ENCODE measurements around the gene CPTP.

CPTP gene

DNA sequence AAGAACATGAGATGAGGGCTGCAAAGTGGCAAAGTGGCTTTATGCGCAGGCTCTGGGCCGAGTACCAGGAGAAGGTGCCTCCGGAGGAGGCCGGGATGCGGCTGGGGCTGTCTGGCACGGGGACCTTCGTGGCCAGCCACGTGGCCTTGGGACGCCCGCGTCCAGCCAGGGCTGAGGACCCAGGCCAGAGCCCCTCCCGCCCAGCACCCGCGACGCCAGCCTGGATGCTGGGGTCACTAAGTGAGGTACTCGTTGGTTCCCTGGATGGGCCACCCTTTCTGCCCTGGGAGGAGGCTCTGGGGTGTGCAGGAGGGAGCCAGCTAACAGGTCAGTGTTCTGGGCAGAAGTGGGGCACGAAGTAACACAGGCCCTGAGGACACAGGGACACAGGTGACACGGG lies 31.8 kb upstream of the CPTP start:
- no peaks in the 10 kb centered on the region for H3K27me3 ChIP-seq (ENCODE audit: insufficient read depth, insufficient read length)
- H3K4me3 ChIP-seq (ENCODE audit: insufficient read length, low read depth): no peak overlapping the region
- H3K36me3 ChIP-seq (ENCODE audit: insufficient read depth, insufficient read length, low read length): peaks cover 28% of the 10 kb centered on the region
- H3K9me3 ChIP-seq (ENCODE audit: insufficient read depth, low read length): no peaks in the 10 kb centered on the region
- peaks cover 8% of the 10 kb centered on the region for H3K4me1 ChIP-seq (ENCODE audit: insufficient read depth, insufficient read length)
- H3K9ac ChIP-seq (ENCODE audit: insufficient read length, low read depth): no peak overlapping the region
- TF ChIP-seq YY1 (IDR thresholded peaks at IDR 0.05; ENCODE audit: insufficient read depth, insufficient read length) (no peak), ZNF274 (IDR thresholded peaks at IDR 0.05; ENCODE audit: low read depth, low read length) (no peak), SUZ12 (IDR thresholded peaks at IDR 0.05; ENCODE audit: extremely low read depth, insufficient read depth, insufficient read length) (no peak)
- DNase-seq (ENCODE audit: low read depth, low spot score): no peak

DNA sequence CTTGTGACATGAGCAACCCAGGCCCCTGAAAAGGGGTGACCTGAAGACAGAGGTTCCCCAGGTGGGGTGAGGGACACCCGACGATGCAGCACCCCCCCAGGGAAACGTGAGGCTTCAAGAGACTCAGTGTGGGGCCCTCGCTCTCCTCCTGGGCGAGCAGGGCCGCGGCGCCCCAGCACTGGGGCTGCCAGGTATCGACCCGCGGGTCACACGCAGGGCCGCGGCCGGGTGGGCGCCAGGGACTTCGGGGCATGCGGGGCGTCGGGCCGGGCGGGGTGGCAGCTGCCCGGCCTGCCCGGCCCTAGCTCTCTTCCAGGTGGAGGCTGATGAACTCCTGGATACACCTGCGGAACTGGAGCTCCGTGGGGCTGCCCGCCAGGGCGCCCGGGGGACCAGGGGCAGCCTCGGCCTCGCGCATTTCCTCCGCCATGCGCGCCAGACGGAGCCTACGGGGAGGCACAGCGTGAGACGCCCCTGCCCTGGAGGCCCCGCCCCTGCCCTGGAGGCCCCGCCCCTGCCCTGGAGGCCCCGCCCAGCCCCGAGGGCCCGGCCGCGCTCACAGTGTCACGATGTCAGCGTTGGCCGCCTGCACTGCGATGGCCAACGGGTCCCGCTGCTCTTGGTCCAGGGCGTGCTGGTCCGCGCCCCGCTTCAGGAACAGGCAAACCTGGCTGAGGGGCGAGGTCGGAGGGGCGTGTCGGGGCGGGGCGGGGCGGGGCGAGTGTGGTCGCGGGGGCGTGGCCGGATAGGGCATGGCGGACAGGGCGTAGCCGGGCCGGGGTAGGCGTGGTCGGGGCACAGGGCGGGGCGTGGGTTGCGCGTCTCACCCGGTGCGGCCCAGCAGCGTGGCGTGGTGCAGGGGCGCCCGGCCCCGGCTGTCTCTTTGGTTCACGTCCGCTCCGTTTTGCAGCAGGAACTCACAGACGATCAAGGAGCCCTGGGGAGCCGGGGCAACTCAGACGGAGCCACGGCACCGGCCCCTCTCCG lies 31.0 kb upstream of the CPTP start:
- Histone ChIP-seq H3K4me1 (ENCODE audit: insufficient read depth, insufficient read length) (peaks cover 8% of the 10 kb centered on the region), H3K9ac (ENCODE audit: insufficient read length, low read depth) (no peak overlapping the region)

DNA sequence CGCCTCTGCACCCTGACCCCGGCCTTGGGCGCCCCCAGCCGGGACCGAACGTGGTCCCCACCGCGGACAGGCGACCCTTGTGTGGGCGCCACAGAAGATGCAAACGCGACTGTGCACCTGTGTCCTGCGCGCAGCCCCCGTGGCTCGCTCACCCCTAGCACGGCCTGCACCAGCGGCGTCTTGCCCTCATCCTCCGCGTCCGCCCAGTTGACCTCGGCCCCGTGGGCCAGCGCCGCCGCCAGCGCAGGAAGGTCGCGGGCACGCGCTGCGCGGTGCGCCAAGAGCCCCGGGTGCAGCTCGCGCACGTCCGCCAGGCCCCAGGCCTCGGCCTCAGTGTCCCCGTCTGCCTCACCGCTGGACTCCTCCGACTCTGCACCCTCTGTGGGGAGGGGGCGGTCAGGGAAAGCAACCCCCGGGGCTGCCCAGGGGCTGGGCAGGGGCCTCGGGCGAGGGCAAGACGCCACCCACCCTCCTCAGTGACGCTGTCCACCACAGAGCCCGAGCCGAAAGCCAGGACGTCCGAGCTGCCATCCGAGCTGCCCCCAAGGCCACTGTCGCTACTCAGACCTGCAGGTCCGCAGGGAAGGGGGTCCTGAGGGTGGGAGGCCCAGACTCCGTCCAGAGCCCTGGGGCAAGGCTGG lies 30.2 kb upstream of the CPTP start:
- Histone ChIP-seq H3K27me3 (ENCODE audit: insufficient read depth, insufficient read length) (no peaks in the 10 kb centered on the region), H3K9ac (ENCODE audit: insufficient read length, low read depth) (no peak overlapping the region), H3K9me3 (ENCODE audit: insufficient read depth, low read length) (no peaks in the 10 kb centered on the region), H3K4me1 (ENCODE audit: insufficient read depth, insufficient read length) (peaks cover 12% of the 10 kb centered on the region), H3K4me3 (ENCODE audit: insufficient read length, low read depth) (no peak overlapping the region), H3K36me3 (ENCODE audit: insufficient read depth, insufficient read length, low read length) (peaks cover 33% of the 10 kb centered on the region)
- DNase-seq (ENCODE audit: low read depth, low spot score): no peak
- TF ChIP-seq SUZ12 (IDR thresholded peaks at IDR 0.05; ENCODE audit: extremely low read depth, insufficient read depth, insufficient read length) (no peak), ZNF274 (IDR thresholded peaks at IDR 0.05; ENCODE audit: low read depth, low read length) (no peak), YY1 (IDR thresholded peaks at IDR 0.05; ENCODE audit: insufficient read depth, insufficient read length) (no peak)

More for the DNA sequence above, 31.0 kb upstream of the CPTP start:
- Histone ChIP-seq H3K4me3 (ENCODE audit: insufficient read length, low read depth) (no peak overlapping the region), H3K27me3 (ENCODE audit: insufficient read depth, insufficient read length) (no peaks in the 10 kb centered on the region), H3K36me3 (ENCODE audit: insufficient read depth, insufficient read length, low read length) (peaks cover 32% of the 10 kb centered on the region), H3K9me3 (ENCODE audit: insufficient read depth, low read length) (no peaks in the 10 kb centered on the region)
- TF ChIP-seq SUZ12 (IDR thresholded peaks at IDR 0.05; ENCODE audit: extremely low read depth, insufficient read depth, insufficient read length): no peak
- TF ChIP-seq ZNF274 (IDR thresholded peaks at IDR 0.05; ENCODE audit: low read depth, low read length): no peak
- no peak for TF ChIP-seq YY1 (IDR thresholded peaks at IDR 0.05; ENCODE audit: insufficient read depth, insufficient read length)
- no peak for DNase-seq (ENCODE audit: low read depth, low spot score)

DNA sequence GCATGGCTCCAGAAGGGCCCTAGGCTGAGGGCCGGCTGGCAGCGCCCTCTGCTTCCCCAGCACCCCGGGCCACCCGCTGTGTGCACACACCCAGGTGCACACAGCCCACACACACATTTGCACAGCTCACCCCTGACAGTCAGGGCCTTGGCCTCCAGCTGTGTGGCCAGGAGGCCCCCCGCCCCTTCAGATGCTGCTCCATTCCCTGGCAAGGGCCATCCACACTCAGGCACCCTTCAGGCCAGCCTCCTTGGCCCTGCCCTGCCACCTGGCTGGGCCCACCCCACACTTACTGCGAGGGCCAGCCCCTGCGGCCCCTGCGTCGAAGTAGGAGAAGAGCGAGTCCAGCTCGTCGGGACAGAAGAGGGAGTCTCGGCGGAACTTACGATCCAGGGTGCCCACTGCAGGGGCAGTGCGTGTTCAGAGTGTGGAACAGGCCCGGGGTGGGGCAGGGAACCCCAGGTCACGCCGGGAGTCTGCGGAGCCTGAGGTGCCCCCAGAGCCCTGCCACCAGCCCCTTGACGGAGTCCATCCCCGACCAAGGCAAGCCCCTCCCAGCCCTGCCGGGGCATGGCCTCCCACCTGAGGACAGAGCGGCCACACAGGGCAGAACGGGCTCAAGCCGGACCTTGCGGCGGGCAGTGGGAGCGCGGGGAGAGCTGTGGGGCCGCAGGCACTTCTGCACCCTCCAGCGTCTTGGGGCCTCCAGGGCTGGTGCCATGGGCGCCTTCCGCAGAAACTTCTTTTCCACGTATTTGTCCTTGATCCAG lies 29.3 kb upstream of the CPTP start:
- peaks cover 10% of the 10 kb centered on the region for H3K4me1 ChIP-seq (ENCODE audit: insufficient read depth, insufficient read length)
- no peaks in the 10 kb centered on the region for H3K9me3 ChIP-seq (ENCODE audit: insufficient read depth, low read length)
- H3K4me3 ChIP-seq (ENCODE audit: insufficient read length, low read depth): no peak overlapping the region
- DNase-seq (ENCODE audit: low read depth, low spot score): no peak
- TF ChIP-seq ZNF274 (IDR thresholded peaks at IDR 0.05; ENCODE audit: low read depth, low read length): no peak
- TF ChIP-seq YY1 (IDR thresholded peaks at IDR 0.05; ENCODE audit: insufficient read depth, insufficient read length): no peak
- no peak for TF ChIP-seq SUZ12 (IDR thresholded peaks at IDR 0.05; ENCODE audit: extremely low read depth, insufficient read depth, insufficient read length)
- no peak overlapping the region for H3K9ac ChIP-seq (ENCODE audit: insufficient read length, low read depth)
- peaks cover 35% of the 10 kb centered on the region for H3K36me3 ChIP-seq (ENCODE audit: insufficient read depth, insufficient read length, low read length)
- H3K27me3 ChIP-seq (ENCODE audit: insufficient read depth, insufficient read length): no peaks in the 10 kb centered on the region

DNA sequence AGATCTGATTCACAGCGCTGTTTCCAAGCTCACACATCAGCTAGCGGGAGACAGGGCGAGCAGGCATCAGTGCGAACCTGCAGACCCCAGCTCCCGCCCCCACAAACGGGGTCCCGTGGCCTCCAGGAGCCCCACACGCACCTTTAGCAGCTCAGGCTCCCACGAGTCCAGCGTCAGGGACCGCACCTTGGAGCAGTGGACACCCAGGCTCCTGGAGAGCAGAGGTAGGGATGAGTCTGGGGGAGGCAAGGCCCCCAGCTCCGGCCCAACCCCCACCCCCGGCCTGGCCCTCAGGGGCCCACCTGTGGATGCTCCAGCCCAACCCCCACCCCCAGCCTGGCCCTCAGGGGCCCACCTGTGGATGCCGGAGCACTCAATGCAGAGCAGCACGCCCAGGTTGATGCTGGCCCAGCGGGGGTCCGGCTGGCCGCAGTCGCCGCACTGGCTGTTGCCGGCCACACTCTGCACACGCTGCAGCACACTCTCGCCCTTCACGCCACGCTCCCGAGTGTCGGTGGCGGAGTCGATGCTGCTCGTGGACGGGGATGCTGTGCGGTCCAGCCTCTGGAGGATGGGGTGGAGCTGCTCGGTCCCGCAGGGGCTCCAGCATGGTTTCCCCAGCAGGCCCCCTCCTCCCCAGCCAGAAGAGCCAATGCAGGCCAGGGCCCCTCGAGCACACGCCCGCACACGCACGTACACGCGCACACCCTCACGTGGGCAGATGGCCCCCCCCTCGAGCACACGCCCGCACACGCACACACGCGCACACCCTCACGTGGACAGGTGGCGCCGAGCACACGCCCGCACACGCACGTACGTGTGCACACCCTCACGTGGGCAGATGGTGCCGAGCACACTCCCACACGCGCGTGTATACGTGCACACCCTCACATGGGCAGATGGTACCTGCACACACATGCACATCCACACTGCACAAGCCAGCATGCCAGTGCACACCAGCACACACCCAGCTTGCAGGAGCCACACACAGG lies 28.2 kb upstream of the CPTP start:
- TF ChIP-seq ZNF274 (IDR thresholded peaks at IDR 0.05; ENCODE audit: low read depth, low read length) (no peak), YY1 (IDR thresholded peaks at IDR 0.05; ENCODE audit: insufficient read depth, insufficient read length) (no peak), SUZ12 (IDR thresholded peaks at IDR 0.05; ENCODE audit: extremely low read depth, insufficient read depth, insufficient read length) (no peak)
- Histone ChIP-seq H3K4me3 (ENCODE audit: insufficient read length, low read depth) (no peak overlapping the region), H3K36me3 (ENCODE audit: insufficient read depth, insufficient read length, low read length) (peaks cover 35% of the 10 kb centered on the region), H3K9me3 (ENCODE audit: insufficient read depth, low read length) (no peaks in the 10 kb centered on the region), H3K9ac (ENCODE audit: insufficient read length, low read depth) (no peak overlapping the region), H3K4me1 (ENCODE audit: insufficient read depth, insufficient read length) (peaks cover 10% of the 10 kb centered on the region), H3K27me3 (ENCODE audit: insufficient read depth, insufficient read length) (no peaks in the 10 kb centered on the region)
- no peak for DNase-seq (ENCODE audit: low read depth, low spot score)

DNA sequence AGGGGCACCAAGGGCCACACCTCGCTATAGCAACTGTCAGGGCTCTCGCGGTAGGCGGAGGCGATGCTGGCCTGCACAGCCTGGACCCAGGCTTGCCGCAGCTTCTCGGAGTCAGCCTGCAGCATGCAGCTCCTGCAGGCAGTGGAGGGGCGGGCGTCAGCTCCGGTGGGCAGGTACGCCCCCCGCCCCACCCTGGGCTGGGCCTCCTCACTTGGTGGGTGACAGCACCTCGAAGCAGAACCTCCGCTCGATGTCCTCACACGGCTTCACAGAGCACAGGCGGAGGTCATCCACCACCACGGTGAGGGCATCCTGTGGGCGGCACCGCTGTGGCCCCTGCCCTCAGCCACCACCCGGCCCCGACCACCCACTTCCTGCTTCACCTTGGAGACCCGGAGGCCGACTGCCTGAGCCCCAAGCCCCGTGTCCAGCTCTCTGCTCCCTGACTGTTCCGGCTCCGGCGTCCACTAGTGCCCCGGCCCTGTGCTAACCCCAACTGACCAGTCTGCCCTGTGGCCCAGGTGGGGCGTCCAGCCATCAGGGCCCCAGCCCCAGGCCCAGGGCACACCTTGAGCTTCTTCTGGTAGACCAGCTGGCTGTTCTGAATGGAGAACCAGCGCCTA lies 26.7 kb upstream of the CPTP start:
- H3K9ac ChIP-seq (ENCODE audit: insufficient read length, low read depth): no peak overlapping the region
- TF ChIP-seq ZNF274 (IDR thresholded peaks at IDR 0.05; ENCODE audit: low read depth, low read length) (no peak), YY1 (IDR thresholded peaks at IDR 0.05; ENCODE audit: insufficient read depth, insufficient read length) (no peak), SUZ12 (IDR thresholded peaks at IDR 0.05; ENCODE audit: extremely low read depth, insufficient read depth, insufficient read length) (no peak)
- no peak for DNase-seq (ENCODE audit: low read depth, low spot score)
- H3K4me3 ChIP-seq (ENCODE audit: insufficient read length, low read depth): no peak overlapping the region
- H3K9me3 ChIP-seq (ENCODE audit: insufficient read depth, low read length): no peaks in the 10 kb centered on the region
- peaks cover 32% of the 10 kb centered on the region for H3K36me3 ChIP-seq (ENCODE audit: insufficient read depth, insufficient read length, low read length)
- H3K27me3 ChIP-seq (ENCODE audit: insufficient read depth, insufficient read length): no peaks in the 10 kb centered on the region
- peaks cover 10% of the 10 kb centered on the region for H3K4me1 ChIP-seq (ENCODE audit: insufficient read depth, insufficient read length)
